Ammon's horn (tissue), 1 donor: Measurements from ENCODE around the gene NPHP1.
"Not testable (repeated sequence)": the region's sequence is repeated elsewhere in the genome, so short reads cannot be mapped to it uniquely, and the experiment has no call there.

Source experiments
- DNase-seq: peaks from one replicate; pipeline ENCODE4 v3.0.0-alpha.2; 2016; ENCODE audit warnings: low spot score

The NPHP1 gene

GRCh38 chr2:110204408-110205385, at the start of gene NPHP1:
TSS of gene NPHP1 (minus strand) at chr2:110205013. CDS start at chr2:110204968, 45 bp downstream.
- peak; percentile 88 for DNase-seq

- DNase-seq = not testable (repeated sequence)
Observed at GRCh38 chr2:110248081-110248795, 43.4 kb upstream of the NPHP1 start.

- DNase-seq = not testable (repeated sequence)
Observed at GRCh38 chr2:110245488-110246435, 40.9 kb upstream of the NPHP1 start.

DNA sequence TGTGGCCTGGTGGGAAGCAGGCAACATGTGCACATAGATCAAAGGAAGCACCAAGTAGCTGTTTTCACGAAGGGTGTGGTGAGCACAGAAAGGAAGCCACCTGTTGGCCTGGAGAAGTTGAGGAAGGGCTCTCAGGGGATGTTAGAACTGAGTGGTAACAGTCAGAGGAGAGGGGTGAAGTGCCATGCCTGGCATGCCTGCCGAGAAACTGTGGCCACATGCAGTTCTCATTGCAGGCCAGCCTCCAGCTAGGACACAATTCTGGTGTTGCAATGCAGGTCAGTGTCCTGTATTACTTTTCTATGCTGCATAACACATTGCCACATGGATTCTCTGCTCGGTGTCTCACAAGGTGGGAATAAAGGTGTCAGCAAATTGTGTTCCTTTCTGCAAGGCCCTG, 38.5 kb upstream of the NPHP1 start:
- DNase-seq = not testable (repeated sequence)

DNA sequence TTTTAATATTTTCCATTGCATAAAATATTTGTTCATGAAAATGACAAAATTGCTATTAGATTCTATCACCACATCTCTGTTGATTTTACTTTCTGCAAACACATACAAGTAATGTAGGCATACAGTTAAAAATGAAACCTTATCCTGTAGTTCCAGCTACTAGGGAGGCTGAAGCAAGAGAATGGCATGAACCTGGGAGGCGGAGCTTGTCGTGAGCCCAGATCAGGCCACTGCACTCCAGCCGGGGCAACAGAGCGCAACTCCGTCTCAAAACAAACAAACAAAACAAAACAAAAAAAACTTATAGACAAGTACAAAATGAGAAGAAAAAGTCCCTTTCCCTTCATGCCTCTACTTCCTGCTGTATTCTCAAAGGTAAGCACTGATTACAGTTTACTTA, 29.7 kb upstream of the NPHP1 start:
- DNase-seq = not testable (repeated sequence)

- not testable (repeated sequence) for DNase-seq
Observed at GRCh38 chr2:110229886-110230285, 25.1 kb upstream of the NPHP1 start.

GRCh38 chr2:110222626-110223025, 17.8 kb upstream of the NPHP1 start:
- not testable (repeated sequence) for DNase-seq

GRCh38 chr2:110221938-110222337, 17.1 kb upstream of the NPHP1 start:
- DNase-seq = no peak

DNA sequence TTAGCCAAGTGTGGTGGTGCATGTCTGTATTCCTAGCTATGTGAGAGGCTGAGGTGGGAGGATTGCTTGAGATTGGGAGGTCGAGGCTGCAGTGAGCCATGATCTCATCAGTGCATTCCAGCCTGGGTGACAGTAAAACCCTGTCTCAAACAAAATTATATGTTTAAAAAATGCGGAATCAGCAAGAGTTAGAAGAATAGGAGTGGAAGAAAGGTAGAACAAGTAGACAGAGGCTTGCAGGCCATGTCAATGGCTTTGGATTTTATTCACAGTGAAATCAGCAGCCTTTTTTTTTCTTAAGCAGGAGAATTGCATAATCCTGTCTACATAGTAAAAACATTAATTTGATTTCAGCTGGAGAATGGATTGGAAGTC, 15.4 kb upstream of the NPHP1 start:
- DNase-seq = no peak

GRCh38 chr2:110219496-110220189, 14.8 kb upstream of the NPHP1 start:
- DNase-seq = no peak

GRCh38 chr2:110218889-110219288, 14.1 kb upstream of the NPHP1 start:
- DNase-seq = not testable (repeated sequence)

- no peak for DNase-seq
Observed at GRCh38 chr2:110216803-110217202, 12.0 kb upstream of the NPHP1 start.

DNA sequence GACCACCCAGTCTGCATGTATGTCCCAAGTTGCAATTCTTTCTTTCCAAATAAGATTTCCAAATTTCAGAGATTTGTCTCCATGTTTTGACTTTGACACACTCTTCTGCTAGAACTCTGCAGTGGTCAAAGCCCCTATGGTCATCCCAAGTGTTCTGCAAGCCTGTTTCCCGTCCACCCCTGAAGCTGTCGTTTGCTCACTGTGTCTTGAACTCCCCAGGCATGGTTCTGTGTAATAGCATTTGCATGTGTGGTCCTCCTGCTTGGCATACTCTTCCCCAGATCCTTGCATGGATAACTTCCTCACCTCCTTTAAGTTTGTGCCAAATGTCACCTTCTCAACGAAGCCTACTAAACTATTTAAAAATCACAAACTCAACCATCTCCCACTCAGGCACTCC, 11.4 kb upstream of the NPHP1 start:
- no peak for DNase-seq

GRCh38 chr2:110215566-110216158, 10.8 kb upstream of the NPHP1 start:
- no peak for DNase-seq

DNA sequence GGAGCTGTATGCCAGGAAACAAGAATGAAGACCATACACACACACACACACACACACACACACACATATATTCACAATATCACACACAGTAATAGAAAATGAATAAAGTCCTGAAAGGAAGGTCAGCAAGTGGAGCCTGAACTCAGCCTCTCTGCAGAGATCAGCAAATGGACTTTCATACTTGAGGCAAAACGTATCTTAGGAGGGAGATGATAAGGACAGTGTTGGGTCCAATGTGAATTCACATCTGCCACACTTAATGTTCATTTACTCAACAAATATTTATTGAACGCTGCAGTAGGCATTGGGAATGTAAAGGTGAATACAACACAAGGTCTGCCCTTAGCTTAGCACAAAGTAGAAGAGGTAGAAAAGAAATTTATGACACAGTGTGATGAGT, 10.3 kb upstream of the NPHP1 start:
- DNase-seq = no peak

DNA sequence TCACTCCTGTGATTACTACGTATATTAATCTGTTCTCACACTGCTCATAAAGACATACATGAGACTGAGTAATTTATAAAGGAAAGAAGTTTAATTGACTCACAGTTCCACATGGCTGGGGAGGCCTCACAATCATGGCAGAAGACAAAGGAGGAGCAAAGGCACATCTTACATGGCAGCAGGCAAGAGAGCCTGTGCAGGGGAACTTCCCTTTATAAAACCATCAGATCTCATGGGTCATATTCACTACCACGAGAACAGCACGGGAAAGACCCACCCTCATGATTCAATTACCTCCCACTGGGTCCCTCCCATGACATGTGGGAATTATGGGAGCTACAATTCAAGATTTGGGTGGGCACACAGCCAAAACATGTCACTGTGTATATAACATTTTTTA, 8.7 kb upstream of the NPHP1 start:
- not testable (repeated sequence) for DNase-seq

- DNase-seq = peak; percentile 79
Observed at GRCh38 chr2:110211938-110212858, 7.4 kb upstream of the NPHP1 start, which contains the start of gene MTLN. TSS of gene MTLN (minus strand) at chr2:110212547. CDS start at chr2:110212525, 22 bp downstream.

GRCh38 chr2:110205660-110206455, 1.0 kb upstream of the NPHP1 start:
- DNase-seq = no peak

DNA sequence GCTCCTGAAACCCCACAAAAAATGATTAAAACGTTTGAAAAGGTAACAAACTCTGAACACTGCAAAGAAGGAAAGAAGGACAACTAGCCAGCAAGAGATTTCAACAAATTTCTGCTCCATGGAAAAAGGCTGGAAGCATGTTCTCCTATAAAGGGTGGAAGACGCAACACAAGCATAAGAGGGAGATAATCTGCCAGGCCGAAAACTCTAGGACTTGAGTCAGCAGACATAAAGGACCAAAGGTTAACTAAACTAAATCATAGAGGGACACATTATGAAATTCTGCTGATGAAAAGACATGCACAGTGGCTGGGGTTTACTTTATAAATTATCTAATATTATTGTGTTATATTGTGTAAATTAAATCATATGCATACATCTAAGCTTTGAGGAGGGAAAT, 6.8 kb downstream of the NPHP1 start:
- DNase-seq = no peak
